ENCODE measurements around the gene ANKMY2.

Gene ANKMY2

GRCh38 chr7:16657656-16658279 lies 12.2 kb upstream of the ANKMY2 start:
- no peak overlapping the region for H3K4me3 ChIP-seq (ENCODE audit: low read depth, low read length)
- TF ChIP-seq CTCF (IDR thresholded peaks at IDR 0.05; ENCODE audit: borderline replicate concordance, insufficient read depth, low read depth, low read length) = no peak

- TF ChIP-seq CTCF (IDR thresholded peaks at IDR 0.05; ENCODE audit: borderline replicate concordance, insufficient read depth, low read depth, low read length) = no peak
- H3K4me3 ChIP-seq (ENCODE audit: low read depth, low read length) = no peak overlapping the region
These were observed 10.6 kb upstream of the ANKMY2 start for GRCh38 chr7:16656141-16656540.

DNA sequence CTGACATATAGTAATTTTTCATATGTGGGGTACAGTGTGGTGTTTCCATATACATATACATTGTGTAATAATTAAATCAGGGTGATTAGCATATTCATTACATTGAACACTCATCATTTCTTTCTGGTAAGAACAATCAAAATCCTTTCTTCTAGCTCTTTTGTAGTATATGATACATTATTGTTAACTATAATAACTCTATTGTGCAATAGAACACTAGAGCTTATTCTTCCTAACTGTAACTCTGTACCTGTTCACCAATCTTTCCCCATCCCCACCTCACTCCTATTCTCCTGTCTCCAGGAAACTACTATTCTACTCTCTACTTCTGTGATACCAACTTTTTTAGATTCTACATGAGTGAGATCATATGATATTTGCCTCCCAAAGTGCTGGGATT lies 9.8 kb upstream of the ANKMY2 start:
- TF ChIP-seq CTCF (IDR thresholded peaks at IDR 0.05; ENCODE audit: borderline replicate concordance, insufficient read depth, low read depth, low read length) = no peak
- H3K4me3 ChIP-seq (ENCODE audit: low read depth, low read length) = no peak overlapping the region

DNA sequence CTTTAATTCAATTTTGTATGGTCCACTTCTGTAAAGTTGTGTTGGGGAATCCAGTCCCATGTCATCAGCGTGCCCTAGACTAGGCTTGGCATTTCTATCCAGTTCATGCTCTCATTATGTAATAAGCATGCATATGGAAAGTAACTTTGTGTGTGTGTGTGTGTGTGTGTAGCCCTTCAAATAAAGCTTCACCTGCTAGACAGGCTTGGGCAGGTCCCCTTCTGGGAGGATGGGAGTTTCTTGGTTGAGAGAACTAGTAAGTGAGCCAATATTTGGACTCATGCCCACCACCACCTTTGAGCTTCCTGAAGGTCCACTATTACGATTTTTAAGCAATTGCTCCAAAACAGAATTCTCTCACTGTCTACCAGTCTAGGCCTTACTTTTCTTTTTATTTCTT lies 7.3 kb upstream of the ANKMY2 start:
- no peak for TF ChIP-seq CTCF (IDR thresholded peaks at IDR 0.05; ENCODE audit: borderline replicate concordance, insufficient read depth, low read depth, low read length)
- no peak overlapping the region for H3K4me3 ChIP-seq (ENCODE audit: low read depth, low read length)

DNA sequence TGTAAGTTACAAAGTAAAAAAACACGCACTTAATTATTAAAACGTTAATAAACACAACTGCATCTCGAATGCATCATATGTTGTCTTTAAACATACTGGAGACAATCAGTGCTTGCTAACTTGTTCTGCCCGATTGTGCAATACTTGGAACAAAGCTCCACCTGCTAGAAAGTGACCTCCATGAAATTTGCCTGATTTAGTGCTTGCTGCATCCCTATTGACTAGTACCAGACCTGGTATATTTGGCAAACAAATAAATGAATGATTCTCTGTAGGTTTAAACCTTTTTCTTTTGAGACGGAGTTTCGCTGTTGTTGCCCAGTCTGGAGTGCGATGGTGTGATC lies 6.7 kb upstream of the ANKMY2 start:
- H3K4me3 ChIP-seq (ENCODE audit: low read depth, low read length) = no peak overlapping the region
- TF ChIP-seq CTCF (IDR thresholded peaks at IDR 0.05; ENCODE audit: borderline replicate concordance, insufficient read depth, low read depth, low read length) = no peak

GRCh38 chr7:16651396-16652239 lies 6.1 kb upstream of the ANKMY2 start:
- no peak overlapping the region for H3K4me3 ChIP-seq (ENCODE audit: low read depth, low read length)
- TF ChIP-seq CTCF (IDR thresholded peaks at IDR 0.05; ENCODE audit: borderline replicate concordance, insufficient read depth, low read depth, low read length) = no peak

DNA sequence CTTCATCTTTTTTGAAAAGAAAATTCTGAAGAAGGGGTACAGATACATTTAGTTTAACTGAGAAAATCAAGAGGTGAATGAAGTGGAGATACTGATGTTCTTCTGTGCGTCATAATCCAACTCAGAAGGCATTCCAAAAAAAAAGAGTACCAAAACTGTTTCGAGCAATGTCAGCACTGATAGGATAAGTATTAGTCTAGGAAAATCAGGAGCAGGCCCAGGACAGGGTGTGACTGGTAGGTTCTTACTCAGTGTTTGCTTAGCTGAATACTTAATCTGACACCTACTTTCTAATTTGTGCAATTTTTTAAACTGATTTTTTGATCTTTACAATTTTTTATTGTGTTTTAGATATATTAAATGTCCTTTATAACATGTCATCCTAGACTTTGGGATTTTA lies 4.7 kb upstream of the ANKMY2 start:
- no peak for TF ChIP-seq CTCF (IDR thresholded peaks at IDR 0.05; ENCODE audit: borderline replicate concordance, insufficient read depth, low read depth, low read length)

More for the DNA sequence above, 4.7 kb upstream of the ANKMY2 start:
- H3K4me3 ChIP-seq (ENCODE audit: low read depth, low read length) = no peak overlapping the region
